GM21619 (cell line): ENCODE measurements around the gene NRN1L.
"Not testable (repeated sequence)": the region's sequence is repeated elsewhere in the genome, so short reads cannot be mapped to it uniquely, and the experiment has no call there.

Source experiments
- ATAC-seq: cut with Tn5 transposase; IDR thresholded peaks from one replicate; pipeline ENCODE4 v1.9.1; 2021; ENCODE audit not compliant: unreplicated experiment

The NRN1L gene

DNA sequence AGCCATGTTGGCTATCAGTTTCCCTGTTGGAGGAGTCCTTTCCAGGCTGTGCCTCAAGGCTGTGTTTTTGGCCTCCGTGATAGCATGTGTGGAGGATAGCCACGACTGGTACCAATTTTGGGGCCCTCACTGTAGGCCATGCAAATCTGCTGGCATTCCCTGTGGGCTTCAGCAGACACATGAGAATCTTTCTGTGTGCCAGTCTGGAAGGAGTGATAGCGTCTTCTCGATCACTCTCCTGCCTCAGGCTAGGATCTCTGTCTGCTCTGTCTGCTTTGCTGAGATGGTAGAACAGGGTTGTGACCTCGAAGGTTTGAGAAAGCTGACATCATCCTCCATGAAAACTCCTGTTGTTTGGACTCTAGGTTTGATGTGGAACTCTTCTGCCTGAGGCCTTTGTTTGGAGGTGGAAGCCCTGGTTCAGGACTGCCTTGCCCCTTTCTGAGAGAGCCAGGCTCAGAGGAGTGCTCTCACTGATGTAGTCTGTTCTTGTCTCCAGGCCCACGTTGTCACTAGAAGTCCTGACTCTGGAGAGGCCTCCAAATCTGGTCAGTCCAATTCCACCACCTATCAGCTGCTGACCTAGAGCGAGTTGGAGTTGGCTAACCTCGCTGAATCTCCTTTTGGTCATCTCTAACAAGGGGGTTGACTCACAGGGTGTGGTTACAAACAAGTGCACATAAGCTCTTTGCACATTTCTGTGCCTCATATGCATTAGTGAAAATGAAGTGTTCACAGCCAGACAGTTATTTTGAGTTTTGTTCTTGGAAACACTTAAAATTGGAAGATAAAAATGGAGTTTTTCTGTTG lies 23.9 kb upstream of the NRN1L start:
- no peak for ATAC-seq

DNA sequence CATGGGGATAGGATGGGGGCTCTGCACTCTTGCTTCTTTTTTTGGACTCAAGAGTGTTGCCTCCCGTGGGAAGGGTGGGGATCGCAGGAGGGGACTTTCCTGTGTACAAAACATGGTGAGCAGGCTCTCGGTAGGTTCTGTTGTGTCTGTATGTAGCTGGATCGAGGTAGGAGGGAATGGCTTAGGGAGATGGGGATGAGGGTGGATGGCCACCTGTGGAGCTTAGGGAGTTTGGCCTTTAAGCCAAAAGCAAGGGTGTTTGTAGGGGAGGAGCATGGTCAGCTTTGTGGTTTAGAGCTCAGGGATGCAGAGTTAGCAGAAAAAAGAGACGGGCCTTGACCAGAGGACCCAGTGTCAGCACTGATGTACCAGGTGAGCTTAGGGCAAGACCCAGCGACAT lies 22.8 kb upstream of the NRN1L start:
- no peak for ATAC-seq

DNA sequence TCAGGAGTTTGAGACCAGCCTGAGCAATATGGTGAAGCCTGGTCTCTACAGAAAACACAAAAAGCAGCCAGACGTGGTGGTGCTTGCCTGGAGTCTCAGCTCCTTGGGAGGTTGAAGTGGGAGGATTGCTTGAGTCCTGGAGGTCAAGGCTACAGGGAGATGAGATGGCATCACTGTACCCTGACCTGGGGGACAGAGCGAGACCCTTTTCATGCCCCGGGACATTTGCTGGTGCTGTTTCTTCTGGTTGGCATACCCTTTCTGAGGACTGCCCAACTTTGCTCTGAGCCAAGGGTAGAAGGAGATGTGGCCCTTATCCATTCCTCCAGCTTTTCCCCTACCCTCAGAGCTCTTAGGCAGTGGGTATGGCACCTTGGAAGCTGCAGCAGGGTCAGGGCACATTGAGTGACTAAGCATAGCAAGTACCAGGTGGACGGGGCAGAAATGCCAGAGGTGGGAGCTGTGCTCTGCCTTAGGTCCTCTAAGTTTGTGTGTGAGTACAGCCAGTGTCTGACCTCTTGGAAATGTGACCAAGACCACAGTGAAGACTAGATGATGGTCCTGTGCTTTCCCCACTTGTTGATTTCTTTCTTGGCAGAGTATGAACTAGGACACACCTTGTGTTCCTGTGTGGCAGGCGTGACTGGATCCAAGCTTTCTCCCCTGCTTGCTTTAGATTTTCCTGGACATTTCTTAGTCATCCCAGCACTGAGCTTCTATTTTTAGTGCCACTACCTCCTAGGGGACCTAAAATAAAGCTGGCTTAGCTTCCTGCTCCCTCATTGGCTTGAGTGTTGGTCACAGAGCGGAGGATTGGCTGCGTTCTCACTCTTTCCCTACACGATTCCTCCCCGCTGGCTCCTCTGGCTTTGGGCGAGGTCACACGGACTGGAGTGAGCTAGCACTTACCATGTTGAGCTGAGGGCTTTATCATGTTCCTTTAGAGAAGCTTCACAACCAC lies 21.8 kb upstream of the NRN1L start:
- no peak for ATAC-seq

DNA sequence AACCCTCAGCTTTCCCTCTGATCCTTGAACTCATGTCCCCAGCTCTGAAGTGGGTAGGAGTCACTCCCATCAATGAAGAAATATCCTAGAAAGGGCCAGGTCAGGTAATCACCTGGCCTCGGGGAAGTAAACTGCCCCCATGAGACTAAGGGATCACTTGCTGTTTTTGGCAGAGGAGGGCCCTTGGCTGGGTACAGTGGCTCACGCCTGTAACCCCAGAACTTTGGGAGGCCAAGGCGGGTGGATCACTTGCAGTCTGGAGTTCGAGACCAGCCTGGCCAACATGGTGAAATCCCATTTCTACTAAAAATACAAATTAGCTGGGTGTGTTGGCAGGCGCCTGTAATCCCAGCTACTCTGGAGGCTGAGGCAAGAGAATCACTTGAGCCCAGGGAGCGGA lies 20.6 kb upstream of the NRN1L start:
- not testable (repeated sequence) for ATAC-seq

DNA sequence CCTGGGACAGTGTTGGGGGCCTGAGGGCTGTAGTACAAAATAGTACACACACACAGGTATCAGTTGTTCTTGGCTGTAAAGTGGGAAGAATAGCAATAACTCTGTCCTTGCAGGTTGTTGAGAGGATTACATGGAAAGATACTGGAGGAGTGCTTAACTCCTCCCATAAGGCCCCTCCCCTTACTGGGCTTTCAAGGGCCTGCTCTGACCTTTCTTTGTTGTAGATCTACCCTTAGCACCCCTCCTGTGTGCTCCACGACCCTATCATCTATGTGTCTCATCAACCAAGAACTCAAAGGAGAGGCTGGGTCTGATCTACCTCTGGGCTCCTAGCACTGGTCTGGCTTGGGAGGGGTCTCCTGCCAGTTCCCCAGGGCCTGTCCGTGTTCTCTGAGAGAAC lies 20.1 kb upstream of the NRN1L start:
- ATAC-seq, result no peak

DNA sequence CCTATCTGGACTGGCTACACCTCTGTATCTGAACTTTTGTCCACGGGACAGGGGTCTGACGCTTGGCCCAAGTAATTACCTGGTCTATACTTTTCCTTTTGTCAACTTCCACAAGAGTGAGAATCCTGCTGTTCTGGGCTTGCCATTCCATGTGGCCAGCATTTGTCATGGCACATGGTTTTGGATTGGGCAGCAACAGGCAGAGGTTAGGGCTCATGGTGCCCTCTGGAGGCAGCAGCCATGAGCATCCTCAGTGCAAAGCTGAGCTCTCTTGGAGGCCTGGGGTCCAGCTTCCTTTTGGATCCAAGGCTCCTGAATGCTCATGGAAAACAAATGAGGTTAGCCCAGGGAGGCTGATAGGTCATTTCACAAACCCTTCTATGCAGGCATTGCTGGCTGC lies 19.4 kb upstream of the NRN1L start:
- no peak for ATAC-seq

DNA sequence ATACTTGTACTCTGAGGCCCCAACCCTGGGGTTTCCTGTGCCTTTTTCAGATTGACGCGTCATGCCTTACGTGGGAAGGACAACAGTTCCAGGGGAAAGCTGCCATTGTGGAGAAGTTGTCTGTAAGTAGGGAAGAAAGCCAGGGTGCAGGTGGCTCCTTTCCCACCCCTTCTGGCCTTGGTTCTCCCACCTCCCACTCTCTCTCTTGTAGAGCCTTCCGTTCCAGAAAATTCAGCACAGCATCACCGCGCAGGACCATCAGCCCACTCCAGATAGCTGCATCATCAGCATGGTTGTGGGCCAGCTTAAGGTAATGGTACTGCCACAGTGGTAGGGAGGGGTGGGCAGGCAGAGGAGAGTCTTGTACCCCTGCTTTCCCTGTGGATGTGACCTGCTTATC lies 16.4 kb upstream of the NRN1L start:
- ATAC-seq, result no peak

DNA sequence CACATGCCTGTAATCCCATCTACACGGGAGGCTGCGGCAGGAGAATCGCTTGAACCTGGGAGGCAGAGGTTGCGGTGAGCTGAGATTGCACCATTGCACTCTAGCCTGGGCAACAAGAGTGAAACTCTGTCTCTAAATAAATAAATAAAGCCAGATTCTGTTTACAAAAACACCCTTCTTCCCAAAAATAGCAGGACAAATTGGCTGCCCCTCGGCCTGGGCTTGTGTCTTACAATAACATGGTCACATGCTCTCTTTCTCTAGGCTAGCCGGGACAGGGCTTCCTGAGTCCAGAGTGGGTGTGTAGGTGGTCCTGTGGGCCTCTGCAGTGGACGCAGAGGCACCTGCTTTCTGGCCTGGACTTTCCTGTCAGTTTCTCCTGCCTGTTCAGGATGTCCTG lies 15.0 kb upstream of the NRN1L start:
- ATAC-seq, result no peak

DNA sequence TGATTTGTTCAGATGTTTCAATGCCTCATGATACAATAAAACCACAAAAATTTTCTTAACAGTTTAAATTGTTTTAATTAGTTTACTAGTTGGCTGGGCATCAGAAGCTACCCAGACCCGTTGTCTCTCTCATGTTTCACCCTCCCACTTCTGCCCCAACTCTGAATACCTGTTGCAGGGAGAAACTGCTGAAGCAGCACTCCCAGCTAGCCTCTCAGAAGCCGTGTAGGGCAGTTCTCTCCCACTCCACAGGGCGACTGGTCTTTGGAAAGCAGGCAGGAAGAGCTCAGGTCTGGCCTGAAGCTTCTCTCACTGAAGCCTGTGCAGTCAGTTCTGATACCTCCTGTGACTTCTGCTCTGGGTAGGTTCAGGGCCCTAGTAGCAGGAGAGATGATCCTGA lies 13.4 kb upstream of the NRN1L start:
- no peak for ATAC-seq

DNA sequence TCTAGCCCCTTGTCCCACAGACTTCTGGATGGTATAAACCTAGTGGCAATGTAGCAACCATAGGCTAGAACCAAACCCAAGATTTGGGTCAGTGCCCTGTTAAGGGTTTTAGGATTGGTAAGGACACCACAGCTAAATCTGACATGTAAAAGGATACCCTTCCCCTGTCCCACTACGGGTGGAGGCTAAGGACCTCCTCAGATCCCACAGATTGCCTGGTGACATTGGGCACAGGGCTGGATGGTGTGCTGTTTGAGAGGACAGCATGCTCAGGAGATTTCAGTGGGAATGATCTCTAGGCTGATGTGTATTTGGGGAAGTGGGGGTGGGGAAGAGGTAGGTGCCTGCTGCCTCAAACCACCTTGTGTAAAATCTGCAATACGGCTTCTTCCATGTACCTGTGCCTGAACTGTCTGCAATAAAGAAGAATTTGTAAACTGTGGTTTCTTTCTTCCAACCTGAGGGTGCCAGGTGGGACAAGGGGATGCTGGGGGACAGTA lies 12.5 kb upstream of the NRN1L start:
- no peak for ATAC-seq

DNA sequence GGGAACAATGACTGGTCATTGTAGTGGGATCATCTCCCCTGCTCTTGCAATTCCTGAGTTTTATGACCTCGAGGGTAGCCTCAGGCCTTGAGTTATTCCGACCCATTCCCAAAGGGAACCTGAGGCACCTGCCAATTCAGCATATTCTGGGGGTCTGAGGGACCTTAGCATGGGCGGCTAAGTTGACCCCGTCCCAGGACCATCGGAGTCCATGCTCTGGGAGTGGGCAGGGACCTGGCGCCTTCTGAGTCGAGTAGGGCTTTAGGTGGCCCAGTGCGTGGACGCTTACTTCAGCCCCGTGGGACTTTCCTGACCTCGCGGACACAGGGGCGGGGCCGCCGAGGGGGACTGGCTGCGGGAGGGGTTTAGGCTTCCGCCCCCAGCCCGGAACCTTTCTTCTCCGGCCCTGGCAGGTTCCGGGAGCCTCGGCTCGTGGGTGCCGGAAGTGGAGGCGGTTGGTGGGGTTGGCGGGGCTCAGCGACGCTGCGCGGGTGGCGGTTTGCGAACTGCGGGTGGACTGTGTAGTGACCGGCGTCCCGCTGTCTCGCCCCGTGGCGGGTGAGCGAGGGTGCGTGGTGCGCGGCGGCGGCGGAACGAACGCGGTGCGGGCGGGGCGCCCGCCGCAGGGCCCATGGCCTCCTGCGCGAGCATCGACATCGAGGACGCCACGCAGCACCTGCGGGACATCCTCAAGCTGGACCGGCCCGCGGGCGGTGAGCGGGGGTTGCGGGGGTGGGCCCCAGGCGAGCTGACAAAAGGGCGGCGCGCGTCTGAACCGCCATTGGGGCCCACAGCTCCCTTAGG lies 11.9 kb upstream of the NRN1L start, which contains the start of gene EDC4:
Gene EDC4, plus strand, starts transcription at position 422 of the 804 bp plus-strand sequence. Its CDS starts 210 bp downstream, at position 632.
- ATAC-seq, result peak; percentile 81

DNA sequence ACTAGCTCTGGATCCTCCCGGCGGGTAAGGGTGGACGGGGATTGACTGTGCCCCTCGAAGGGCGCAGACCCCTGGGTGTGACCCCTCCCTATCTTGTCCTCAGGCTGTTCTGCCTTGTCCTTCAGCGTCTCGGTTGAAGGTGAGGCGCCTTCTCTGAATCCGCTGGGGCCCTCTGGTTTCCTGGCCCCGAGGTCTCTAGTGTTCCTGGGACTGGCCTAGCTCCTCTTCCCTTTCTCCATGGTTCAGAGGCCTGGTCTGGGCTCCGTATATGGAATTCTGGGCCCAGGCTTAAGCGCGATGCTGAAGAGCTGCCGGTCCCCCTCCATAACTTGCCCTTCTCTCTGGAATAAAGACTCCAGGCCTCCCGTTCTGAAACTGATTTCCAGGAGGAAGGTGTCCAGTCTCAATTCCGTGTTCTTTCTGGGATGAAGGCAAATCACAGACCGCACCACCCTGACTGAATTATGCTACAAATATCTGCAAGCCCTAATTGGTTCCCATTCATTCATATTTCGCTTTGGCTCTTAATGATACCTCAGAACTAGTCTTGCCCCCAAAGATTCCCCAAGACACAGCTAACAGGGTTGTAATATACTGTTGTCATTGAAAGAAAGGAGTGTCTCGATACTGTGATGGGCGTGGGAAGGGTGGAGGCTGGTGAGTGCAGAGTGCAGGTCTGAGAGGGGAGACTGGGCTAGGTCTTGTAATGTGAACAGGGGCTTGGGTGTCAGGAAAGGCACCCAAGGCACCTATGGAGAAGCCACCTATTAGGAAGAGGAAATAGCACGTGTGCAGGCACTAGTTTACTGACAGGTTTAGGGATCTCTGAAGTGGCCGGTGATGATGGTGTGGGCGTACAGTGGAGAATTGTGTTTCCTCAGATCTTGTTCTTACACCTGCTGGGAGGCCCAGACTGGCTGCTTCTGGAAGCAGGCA lies 11.0 kb upstream of the NRN1L start:
- ATAC-seq, result peak; percentile 15

DNA sequence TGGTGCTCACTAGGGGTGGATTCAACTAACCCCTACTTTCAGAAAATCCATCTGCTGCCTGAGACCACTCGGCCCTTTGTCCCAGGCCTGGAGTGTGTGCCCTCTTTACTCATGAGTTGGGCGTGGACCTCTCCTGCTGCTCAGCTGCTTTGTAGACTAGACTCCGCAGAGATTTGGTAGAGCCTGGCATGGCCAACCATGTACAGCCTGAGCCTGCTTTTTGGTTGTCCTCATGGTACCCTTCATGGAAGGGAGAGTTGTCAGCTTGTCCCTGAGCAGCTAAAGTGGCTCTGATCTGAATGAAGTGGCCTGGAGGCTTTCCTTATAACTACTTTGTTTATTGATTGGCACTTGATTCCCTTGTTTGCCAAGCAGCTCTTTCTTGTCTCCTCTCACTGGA lies 10.3 kb upstream of the NRN1L start:
- no peak for ATAC-seq

DNA sequence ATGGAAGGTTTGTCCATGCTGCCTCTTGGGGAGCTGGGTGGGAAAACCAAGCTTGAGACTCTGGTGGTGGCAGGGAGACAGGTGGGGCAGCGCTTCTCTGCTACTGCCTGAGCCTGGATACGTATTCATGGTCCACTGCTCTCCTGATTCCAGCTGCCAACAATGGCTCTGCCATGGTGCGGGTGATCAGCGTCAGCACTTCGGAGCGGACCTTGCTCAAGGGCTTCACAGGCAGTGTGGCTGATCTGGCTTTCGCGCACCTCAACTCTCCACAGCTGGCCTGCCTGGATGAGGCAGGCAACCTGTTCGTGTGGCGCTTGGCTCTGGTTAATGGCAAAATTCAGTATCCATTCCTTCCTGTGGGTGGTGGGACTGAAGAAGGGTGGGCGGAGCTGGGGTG lies 7.6 kb upstream of the NRN1L start:
- no peak for ATAC-seq

DNA sequence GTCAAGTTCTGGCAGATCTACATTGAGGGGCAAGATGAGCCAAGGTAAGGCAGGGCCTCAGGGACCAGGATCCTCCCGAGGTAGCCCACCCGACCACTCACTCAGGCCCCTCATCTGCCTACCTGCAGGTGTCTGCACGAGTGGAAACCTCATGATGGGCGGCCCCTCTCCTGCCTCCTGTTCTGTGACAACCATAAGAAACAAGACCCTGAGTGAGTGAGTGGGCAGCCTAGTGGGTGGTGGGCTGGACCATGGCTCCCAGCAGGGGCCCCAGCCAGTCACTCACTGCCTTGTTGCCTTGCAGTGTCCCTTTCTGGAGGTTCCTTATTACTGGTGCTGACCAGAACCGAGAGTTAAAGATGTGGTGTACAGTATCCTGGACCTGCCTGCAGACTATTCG lies 6.5 kb upstream of the NRN1L start:
- ATAC-seq, result no peak

DNA sequence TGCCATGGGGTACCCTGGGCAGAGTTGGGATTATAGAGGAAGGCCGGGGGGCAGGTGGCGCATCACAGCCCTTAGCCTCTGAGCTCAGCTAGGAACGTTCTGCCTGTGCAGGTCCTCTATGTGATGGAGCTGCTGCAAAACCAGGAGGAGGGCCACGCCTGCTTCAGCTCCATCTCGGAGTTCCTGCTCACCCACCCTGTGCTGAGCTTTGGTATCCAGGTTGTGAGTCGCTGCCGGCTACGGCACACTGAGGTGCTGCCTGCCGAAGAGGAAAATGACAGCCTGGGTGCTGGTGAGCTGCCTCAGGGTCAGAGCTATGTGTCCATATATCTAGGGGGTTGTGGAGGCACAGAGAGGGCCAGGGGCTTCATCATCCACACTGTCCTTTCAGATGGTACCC lies 5.8 kb upstream of the NRN1L start:
- no peak for ATAC-seq

DNA sequence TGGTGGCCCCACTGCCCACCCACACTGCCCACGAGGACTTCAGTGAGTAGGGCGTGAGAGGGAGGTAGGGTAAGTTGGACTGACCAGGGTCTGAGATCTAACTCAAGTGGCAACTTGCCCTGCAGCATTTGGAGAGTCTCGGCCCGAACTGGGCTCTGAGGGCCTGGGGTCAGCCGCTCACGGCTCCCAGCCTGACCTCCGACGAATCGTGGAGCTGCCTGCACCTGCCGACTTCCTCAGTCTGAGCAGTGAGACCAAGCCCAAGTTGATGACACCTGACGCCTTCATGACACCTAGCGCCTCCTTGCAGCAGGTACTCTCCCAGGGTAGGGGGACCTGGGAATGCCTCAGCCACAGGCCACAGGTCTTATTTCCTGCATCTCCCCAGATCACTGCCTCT lies 5.2 kb upstream of the NRN1L start:
- no peak for ATAC-seq

DNA sequence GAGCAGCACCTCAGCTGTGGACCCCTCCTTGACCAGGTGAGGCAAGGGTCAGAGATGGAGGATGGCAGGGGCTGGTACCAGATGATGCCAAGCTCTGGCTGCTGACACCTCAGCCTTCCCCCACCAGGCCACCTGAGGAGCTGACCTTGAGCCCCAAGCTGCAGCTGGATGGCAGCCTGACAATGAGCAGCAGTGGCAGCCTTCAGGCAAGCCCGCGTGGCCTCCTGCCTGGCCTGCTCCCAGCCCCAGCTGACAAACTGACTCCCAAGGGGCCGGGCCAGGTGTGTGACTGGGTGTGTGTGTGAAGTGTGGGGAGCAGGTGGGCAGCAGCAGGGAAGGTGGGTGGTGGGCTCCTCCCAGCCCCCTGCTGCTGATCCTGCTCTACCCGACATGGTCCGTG lies 4.7 kb upstream of the NRN1L start:
- ATAC-seq, result no peak

DNA sequence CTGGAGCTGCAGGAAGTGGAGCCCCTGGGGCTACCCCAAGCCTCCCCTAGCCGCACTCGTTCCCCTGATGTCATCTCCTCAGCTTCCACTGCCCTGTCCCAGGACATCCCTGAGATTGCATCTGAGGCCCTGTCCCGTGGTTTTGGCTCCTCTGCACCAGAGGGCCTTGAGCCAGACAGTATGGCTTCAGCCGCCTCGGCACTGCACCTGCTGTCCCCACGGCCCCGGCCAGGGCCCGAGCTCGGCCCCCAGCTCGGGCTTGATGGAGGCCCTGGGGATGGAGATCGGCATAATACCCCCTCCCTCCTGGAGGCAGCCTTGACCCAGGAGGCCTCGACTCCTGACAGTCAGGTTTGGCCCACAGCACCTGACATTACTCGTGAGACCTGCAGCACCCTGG lies 4.1 kb upstream of the NRN1L start:
- ATAC-seq, result no peak

DNA sequence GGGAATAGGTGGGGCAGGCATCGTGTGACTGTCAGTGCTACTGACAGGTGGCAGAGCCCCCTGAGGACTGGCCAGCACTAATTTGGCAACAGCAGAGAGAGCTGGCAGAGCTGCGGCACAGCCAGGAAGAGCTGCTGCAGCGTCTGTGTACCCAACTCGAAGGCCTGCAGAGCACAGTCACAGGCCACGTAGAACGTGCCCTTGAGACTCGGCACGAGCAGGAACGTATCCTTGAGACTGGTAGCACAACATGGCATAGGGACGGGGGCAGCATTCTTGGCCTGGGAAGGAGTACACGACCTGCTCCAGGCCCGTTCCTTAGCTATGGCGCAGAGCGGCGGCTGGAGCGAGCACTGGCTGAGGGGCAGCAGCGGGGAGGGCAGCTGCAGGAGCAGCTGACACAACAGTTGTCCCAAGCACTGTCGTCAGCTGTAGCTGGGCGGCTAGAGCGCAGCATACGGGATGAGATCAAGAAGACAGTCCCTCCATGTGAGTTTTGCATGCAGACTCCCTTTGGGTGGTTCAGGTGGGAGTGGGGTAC lies 3.0 kb upstream of the NRN1L start:
- no peak for ATAC-seq
